A549 (cell line): ENCODE results near the gene CLEC1A. TPM values are rescaled to one million over a fixed set of nuclear protein-coding genes. Genes with fewer than 3 reads are reported as not detected.

Source experiments
- ATAC-seq, 2 experiments: fragments of 200-7000 bp in 1 of 2; fragments of >200 bp in 1 of 2; cut with Nextera tagmentation in 1 of 2; cut with Tn5 transposase in 1 of 2; 3 replicates each; pipeline versions ENCODE4 v1.8.0 to v1.9.1; 2018 to 2020; ENCODE audit warnings: mild to moderate bottlenecking in 1 of 2, moderate library complexity in 1 of 2
- CTCF ChIA-PET: fragments of 300-600 bp; sonication (Branson Sonifier 250); formaldehyde crosslinking; extraction: SDS; loops from one replicate; lab custom pipeline; 2021; ENCODE audit warnings: antibody characterized with exemption, inconsistent platforms; lab: Yijun Ruan, JAX
- POLR2A ChIA-PET: fragments of 350-600 bp; formaldehyde crosslinking; extraction: SDS; loops from one replicate; lab custom pipeline; 2021; ENCODE audit warnings: antibody characterized with exemption, inconsistent platforms; lab: Yijun Ruan, JAX
- DNase-seq, 2 experiments: peaks; one replicate each; pipeline versions ENCODE4 v3.0.0 to v3.0.0-alpha.2; 2011 to 2016; ENCODE audit warnings: low read depth in 1 of 2, low spot score in 1 of 2
- FAIRE-seq: peaks from 2 replicates; lab custom pipeline; 2011; peaks lifted over from hg19 to GRCh38; lab: Jason Lieb, UNC
- H3K27ac ChIP-seq, 2 experiments: fragments of >200 bp; sonication (Bioruptor Twin); formaldehyde crosslinking; 3 replicates each; pipeline ENCODE4 v1.5.1; 2016 to 2017
- H3K4me1 ChIP-seq: fragments of >200 bp; sonication (Bioruptor Twin); formaldehyde crosslinking; 3 replicates; pipeline ENCODE4 v1.6.1; 2016
- H3K4me2 ChIP-seq: fragments of >200 bp; sonication (Bioruptor Twin); formaldehyde crosslinking; 3 replicates; pipeline ENCODE4 v1.6.1; 2016
- H3K4me3 ChIP-seq: fragments of >200 bp; sonication (Bioruptor Twin); formaldehyde crosslinking; 3 replicates; pipeline ENCODE4 v1.5.1; 2016
- H3K9me3 ChIP-seq: fragments of >200 bp; sonication (Bioruptor Twin); formaldehyde crosslinking; 3 replicates; pipeline ENCODE4 v1.6.1; 2016
- ATOH8 ChIP-seq: fragments of 250-450 bp; sonication (Bioruptor Pico); IDR thresholded peaks from 2 replicates; pipeline ENCODE4 v1.5.0; 2020; ENCODE audit warnings: low read depth, mild to moderate bottlenecking, moderate library complexity
- BCL3 ChIP-seq: fragments of >200 bp; sonication (Bioruptor Twin); formaldehyde crosslinking; IDR thresholded peaks from 3 replicates; pipeline ENCODE4 v1.6.1; 2016
- E2F6 ChIP-seq: IDR thresholded peaks from 2 replicates; pipeline ENCODE4 v1.6.1; 2012; ENCODE audit warnings: low read depth, borderline replicate concordance
- EHF ChIP-seq: fragments of 250-450 bp; sonication (Bioruptor Pico); IDR thresholded peaks from 2 replicates; pipeline ENCODE4 v1.5.0; 2020; ENCODE audit warnings: mild to moderate bottlenecking
- EHMT2 ChIP-seq: fragments of 200-600 bp; sonication (generic); IDR thresholded peaks from 2 replicates; pipeline ENCODE4 v1.6.1; 2016; ENCODE audit warnings: antibody characterized with exemption, low read depth, mild to moderate bottlenecking, moderate library complexity
- ESRRA ChIP-seq: fragments of 150-350 bp; IDR thresholded peaks from 2 replicates; pipeline ENCODE4 v1.6.1; 2014; ENCODE audit warnings: mild to moderate bottlenecking, low read length, borderline replicate concordance
- HDAC2 ChIP-seq: fragments of 200-600 bp; sonication (generic); IDR thresholded peaks from 2 replicates; pipeline ENCODE4 v1.6.1; 2016
- HMGXB4 ChIP-seq: fragments of 250-450 bp; sonication (Bioruptor Pico); IDR thresholded peaks from 2 replicates; pipeline ENCODE4 v1.5.0; 2021; ENCODE audit warnings: mild to moderate bottlenecking, moderate library complexity, borderline replicate concordance
- HOXA7 ChIP-seq: fragments of 250-450 bp; sonication (Bioruptor Pico); IDR thresholded peaks from 2 replicates; pipeline ENCODE4 v1.5.0; 2020; ENCODE audit warnings: mild to moderate bottlenecking, moderate library complexity
- HOXB5 ChIP-seq: fragments of 250-450 bp; sonication (Bioruptor Pico); IDR thresholded peaks from 2 replicates; pipeline ENCODE4 v1.5.0; 2020; ENCODE audit warnings: mild to moderate bottlenecking, moderate library complexity
- KDM1A ChIP-seq: fragments of 200-600 bp; sonication (generic); IDR thresholded peaks from 2 replicates; pipeline ENCODE4 v1.6.1; 2016; ENCODE audit warnings: low read depth, mild to moderate bottlenecking
- KDM5A ChIP-seq: fragments of 200-600 bp; sonication (generic); IDR thresholded peaks from 2 replicates; pipeline ENCODE4 v1.6.1; 2016; ENCODE audit warnings: antibody characterized with exemption, mild to moderate bottlenecking
- NPAS2 ChIP-seq: fragments of 250-450 bp; sonication (Bioruptor Pico); IDR thresholded peaks from 2 replicates; pipeline ENCODE4 v1.8.0; 2022; ENCODE audit warnings: mild to moderate bottlenecking, moderate library complexity, borderline replicate concordance
- RCOR1 ChIP-seq: fragments of 150-350 bp; IDR thresholded peaks from 2 replicates; pipeline ENCODE4 v1.6.1; 2014; ENCODE audit warnings: antibody characterized with exemption, low read length, low read depth
- REST ChIP-seq: fragments of 200-600 bp; sonication (generic); IDR thresholded peaks from 2 replicates; pipeline ENCODE4 v1.6.1; 2016; ENCODE audit warnings: antibody characterized with exemption, mild to moderate bottlenecking, moderate library complexity
- RFX5 ChIP-seq: fragments of 450-650 bp; IDR thresholded peaks from 2 replicates; pipeline ENCODE4 v1.7.1; 2014; ENCODE audit warnings: antibody characterized with exemption, mild to moderate bottlenecking, moderate library complexity
- RNF2 ChIP-seq: fragments of 200-600 bp; sonication (generic); IDR thresholded peaks from 2 replicates; pipeline ENCODE4 v1.6.1; 2016; ENCODE audit warnings: low read depth, mild to moderate bottlenecking, antibody characterized with exemption, moderate library complexity, borderline replicate concordance
- SMC3 ChIP-seq: fragments of >200 bp; sonication (Bioruptor Twin); formaldehyde crosslinking; IDR thresholded peaks from 3 replicates; pipeline ENCODE4 v1.6.1; 2018; ENCODE audit warnings: inconsistent platforms
- SREBF2 ChIP-seq: fragments of 450-650 bp; IDR thresholded peaks from 2 replicates; pipeline ENCODE4 v1.6.1; 2014; ENCODE audit warnings: mild to moderate bottlenecking, moderate library complexity
- TP53 ChIP-seq: fragments of 250-450 bp; sonication (Bioruptor Pico); IDR thresholded peaks from 2 replicates; pipeline ENCODE4 v1.5.0; 2021; ENCODE audit warnings: mild to moderate bottlenecking, moderate library complexity
- USF2 ChIP-seq: fragments of 450-650 bp; IDR thresholded peaks from 2 replicates; pipeline ENCODE4 v1.6.1; 2014; ENCODE audit warnings: antibody characterized with exemption
- ZFP36 ChIP-seq: fragments of 450-650 bp; IDR thresholded peaks from 2 replicates; pipeline ENCODE4 v1.6.1; 2014; ENCODE audit warnings: borderline replicate concordance; ENCODE audit not compliant: partially characterized antibody
- WGBS: methylation state at CpG from one replicate; pipeline ENCODE4 v1.1.6; 2017; ENCODE audit errors: missing lambda C conversion rate; 5-methylcytosine and 5-hydroxymethylcytosine counted together
- polyA plus RNA-seq, 4 experiments: library from polyadenylated mRNA; depleted of rRNA in 3 of 4; stranded (reverse); fragments of >200 nt; fragmentation: RNase III in 1 of 4; extraction: RNeasy Plus Mini Kit Qiagen cat#74134 plus additional on column Dnase treatment in 1 of 4; gene quantifications; 2 replicates in 3 of 4; 3 replicates in 1 of 4; pipeline ENCODE4 v1.2.3, GENCODE V29; 2011 to 2017

The CLEC1A gene
- polyA plus RNA-seq, 2 of the 4 experiments (the other 2 are of a cell fraction) = 0.06 TPM; not detected in 1

- H3K27ac ChIP-seq = no peak overlapping the region
- ATAC-seq (no peak), FAIRE-seq (no peak), DNase-seq (no peak)
- CTCF ChIA-PET = interaction anchor here (0.8 kb wide), 1 partner anchor 606 kb away, joined by 3 read pairs; no protein-coding TSS in a partner anchor
- no peaks in the 10 kb centered on the region for H3K4me1 ChIP-seq
- H3K4me3 ChIP-seq = no peak overlapping the region
- no peak overlapping the region for H3K4me2 ChIP-seq
- POLR2A ChIA-PET = no interaction called here
- TF ChIP-seq ZFP36 = no peak
- TF ChIP-seq SMC3 = no peak
- no peak for TF ChIP-seq RFX5
- TF ChIP-seq KDM1A = no peak
- TF ChIP-seq BCL3 = no peak
- TF ChIP-seq TP53 (CRISPR knock-in tag) = no peak
- TF ChIP-seq EHMT2 = no peak
- no peak for TF ChIP-seq RCOR1
- no peak for TF ChIP-seq KDM5A
- no peak for TF ChIP-seq EHF
- no peak for TF ChIP-seq HMGXB4 (CRISPR knock-in tag)
- no peak for TF ChIP-seq USF2
- TF ChIP-seq SREBF2 = no peak
- no peak for TF ChIP-seq RNF2
- TF ChIP-seq HOXA7 (CRISPR knock-in tag) = no peak
- TF ChIP-seq ATOH8 = no peak
- H3K9me3 ChIP-seq = no peaks in the 10 kb centered on the region
These were observed 23.3 kb downstream of the CLEC1A start for GRCh38 chr12:10075451-10075850.

- WGBS = 74% methylated on average over 5 of the region's 5 CpGs
- Histone ChIP-seq H3K27ac (no peak overlapping the region), H3K4me2 (no peak overlapping the region), H3K4me1 (no peaks in the 10 kb centered on the region), H3K4me3 (no peak overlapping the region), H3K9me3 (no peaks in the 10 kb centered on the region)
- no peak for ATAC-seq
- ChIA-PET POLR2A (no interaction called here), CTCF (no interaction called here)
- no peak for FAIRE-seq
- no peak for TF ChIP-seq RFX5
- no peak for DNase-seq
These were observed 25.5 kb downstream of the CLEC1A start for GRCh38 chr12:10073261-10073660.

GRCh38 chr12:10072131-10072530 lies 26.7 kb downstream of the CLEC1A start:
- ATAC-seq = no peak
- 38% methylated on average over 2 of the region's 2 CpGs for WGBS
- FAIRE-seq = no peak
- Histone ChIP-seq H3K27ac (no peak overlapping the region), H3K4me1 (no peaks in the 10 kb centered on the region), H3K9me3 (no peaks in the 10 kb centered on the region), H3K4me2 (no peak overlapping the region), H3K4me3 (no peak overlapping the region)
- no peak for DNase-seq
- ChIA-PET CTCF (no interaction called here), POLR2A (no interaction called here)
- TF ChIP-seq E2F6 (no peak), KDM1A (no peak), SREBF2 (no peak), HDAC2 (no peak), USF2 (no peak), BCL3 (no peak), HOXB5 (CRISPR knock-in tag) (no peak), ESRRA (no peak), NPAS2 (no peak), REST (no peak)
